ENCODE data around the gene INSYN2A. TPM values are rescaled to one million over a fixed set of nuclear protein-coding genes. Genes with fewer than 3 reads are reported as not detected.
A peak's percentile ranks its signal among the peaks of the same experiment; 100 is the strongest.

The INSYN2A gene
- polyA plus RNA-seq, 4 donors = 0.42 to 8.7 (median 3.8) TPM

GRCh38 chr10:127157089-127157488 is 39.3 kb downstream of the INSYN2A start:
- DNase-seq (ENCODE audit: low read depth in 4 of 4, low spot score in 3 of 4) = no peak

- no peak for DNase-seq (ENCODE audit: low read depth in 4 of 4, low spot score in 3 of 4)
Observed at GRCh38 chr10:127154831-127155620, 41.4 kb downstream of the INSYN2A start.

- DNase-seq (ENCODE audit: low read depth in 4 of 4, low spot score in 3 of 4) = no peak
Observed at GRCh38 chr10:127153181-127153580, 43.2 kb downstream of the INSYN2A start.

GRCh38 chr10:127151981-127152699 is 44.3 kb downstream of the INSYN2A start:
- DNase-seq (ENCODE audit: low read depth in 4 of 4, low spot score in 3 of 4) = no peak

- DNase-seq (ENCODE audit: low read depth in 4 of 4, low spot score in 3 of 4) = no peak
Observed at GRCh38 chr10:127151541-127151940, 44.9 kb downstream of the INSYN2A start.

- DNase-seq (ENCODE audit: low read depth in 4 of 4, low spot score in 3 of 4) = no peak
Observed at GRCh38 chr10:127150136-127150535, 46.3 kb downstream of the INSYN2A start.

- peak in 1 of 4 donors; percentile 24 for DNase-seq (ENCODE audit: low read depth in 4 of 4, low spot score in 3 of 4)
Observed at GRCh38 chr10:127149501-127150081, 46.8 kb downstream of the INSYN2A start.

GRCh38 chr10:127148933-127149220 is 47.5 kb downstream of the INSYN2A start:
- DNase-seq (ENCODE audit: low read depth in 4 of 4, low spot score in 3 of 4) = no peak

- DNase-seq (ENCODE audit: low read depth in 4 of 4, low spot score in 3 of 4) = no peak
Observed at GRCh38 chr10:127148066-127148932, 48.1 kb downstream of the INSYN2A start.

GRCh38 chr10:127146661-127147060 is 49.7 kb downstream of the INSYN2A start:
- DNase-seq (ENCODE audit: low read depth in 4 of 4, low spot score in 3 of 4) = no peak
